Measurements from ENCODE around the gene C19orf85.

The C19orf85 gene

GRCh38 chr19:55456347-55456746 is 8.2 kb downstream of the C19orf85 start:
- TF ChIP-seq CTCF (IDR thresholded peaks at IDR 0.05) = no peak
- Histone ChIP-seq H3K36me3 (peaks cover 0 to 25% (median 16%) of the 10 kb centered on the region in 3 donors), H3K4me3 (no peak overlapping the region), H3K4me1 (peaks cover 0 to 33% (median 29%) of the 10 kb centered on the region in 4 donors), H3K9me3 (no peaks in the 10 kb centered on the region), H3K27ac (no peak overlapping the region), H3K27me3 (peaks cover 4 to 20% of the 10 kb centered on the region in 2 donors)
- DNase-seq = no peak
- intact Hi-C loops (cut with DNase I; ENCODE audit: low total_unique reads) = no loop called here

GRCh38 chr19:55455576-55456235 is 8.8 kb downstream of the C19orf85 start:
- Histone ChIP-seq H3K9me3 (no peaks in the 10 kb centered on the region), H3K27me3 (peaks cover 8 to 27% of the 10 kb centered on the region in 2 donors), H3K27ac (no peak overlapping the region), H3K36me3 (peaks cover 0 to 25% (median 16%) of the 10 kb centered on the region in 3 donors), H3K4me3 (no peak overlapping the region), H3K4me1 (peaks cover 0 to 34% (median 26%) of the 10 kb centered on the region in 4 donors)
- no peak for TF ChIP-seq CTCF (IDR thresholded peaks at IDR 0.05)
- intact Hi-C loops (cut with DNase I; ENCODE audit: low total_unique reads) = no loop called here
- DNase-seq = no peak

- H3K9me3 ChIP-seq = no peaks in the 10 kb centered on the region
- intact Hi-C loops (cut with DNase I; ENCODE audit: low total_unique reads) = no loop called here
- peaks cover 0 to 25% (median 20%) of the 10 kb centered on the region in 4 donors for H3K4me1 ChIP-seq
- DNase-seq = no peak
- TF ChIP-seq CTCF (IDR thresholded peaks at IDR 0.05) = peak in 1 of 2 experiments; percentile 24
- H3K36me3 ChIP-seq = peaks cover 0 to 25% (median 16%) of the 10 kb centered on the region in 3 donors
- no peak overlapping the region for H3K4me3 ChIP-seq
- H3K27ac ChIP-seq = no peak overlapping the region
- peaks cover 8 to 31% of the 10 kb centered on the region in 2 donors for H3K27me3 ChIP-seq
These were observed 9.7 kb downstream of the C19orf85 start for GRCh38 chr19:55454787-55455243.

GRCh38 chr19:55453511-55454260 is 10.9 kb downstream of the C19orf85 start:
- Histone ChIP-seq H3K4me1 (peaks cover 0 to 22% (median 19%) of the 10 kb centered on the region in 4 donors), H3K27me3 (peaks cover 8 to 40% of the 10 kb centered on the region in 2 donors), H3K27ac (no peak overlapping the region), H3K9me3 (no peaks in the 10 kb centered on the region), H3K36me3 (peaks cover 0 to 25% (median 16%) of the 10 kb centered on the region in 3 donors), H3K4me3 (no peak overlapping the region)
- no peak for TF ChIP-seq CTCF (IDR thresholded peaks at IDR 0.05)
- intact Hi-C loops (cut with DNase I; ENCODE audit: low total_unique reads) = no loop called here
- no peak for DNase-seq

GRCh38 chr19:55452749-55453346 is 11.7 kb downstream of the C19orf85 start:
- Histone ChIP-seq H3K4me1 (peaks cover 0 to 22% (median 19%) of the 10 kb centered on the region in 4 donors), H3K4me3 (no peak overlapping the region), H3K9me3 (no peaks in the 10 kb centered on the region), H3K27me3 (peaks cover 8 to 40% of the 10 kb centered on the region in 2 donors), H3K27ac (no peak overlapping the region), H3K36me3 (peaks cover 0 to 25% (median 16%) of the 10 kb centered on the region in 3 donors)
- peak in 1 of 2 donors; percentile 42 for DNase-seq
- TF ChIP-seq CTCF (IDR thresholded peaks at IDR 0.05) = no peak
- intact Hi-C loops (cut with DNase I; ENCODE audit: low total_unique reads) = no loop called here

Data from tibial artery (tissue), 4 donors.